Measurements from ENCODE around the gene GSTA3.
"Not testable (repeated sequence)": the region's sequence is repeated elsewhere in the genome, so short reads cannot be mapped to it uniquely, and the experiment has no call there.

GSTA3 gene

GRCh38 chr6:52909531-52909930 is at the start of gene GSTA3:
Gene GSTA3 (minus strand): TSS chr6:52909698. CDS start chr6:52905834, 3,864 bp downstream.
- no peak for DNase-seq

DNA sequence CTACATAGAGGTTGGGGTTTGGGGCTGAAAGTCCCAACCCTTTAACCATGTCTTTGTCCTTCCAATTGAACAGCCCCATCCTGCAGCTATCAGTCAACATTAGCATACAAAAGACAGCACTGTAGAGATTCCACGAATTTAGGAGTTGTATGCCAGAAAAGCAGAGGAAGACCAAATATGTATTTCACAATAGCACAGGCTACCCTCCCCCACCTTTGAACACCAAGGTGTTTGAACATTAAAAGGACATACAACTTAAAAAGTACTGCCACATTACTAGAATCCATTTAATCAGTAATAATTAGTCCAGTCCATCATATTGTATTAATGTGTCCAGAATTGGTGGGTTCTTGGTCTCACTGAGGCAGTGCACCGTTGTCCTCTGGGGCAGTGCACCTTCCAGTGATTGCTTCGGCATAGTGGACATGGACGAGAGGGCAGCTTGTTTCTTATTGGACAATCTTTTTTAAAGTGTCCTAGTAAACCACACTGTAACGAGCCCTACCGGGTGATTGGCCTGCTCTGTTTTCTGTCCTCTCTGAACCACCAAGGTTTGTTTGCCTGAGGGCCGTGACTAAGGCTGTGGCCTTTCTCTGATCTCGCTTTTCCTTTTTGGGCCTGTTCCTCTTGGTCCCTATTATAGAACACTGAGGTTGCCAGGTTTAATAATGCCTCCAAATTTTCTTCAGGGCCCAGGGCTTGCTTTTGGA is 49.2 kb upstream of the GSTA3 start:
- no peak for DNase-seq

- no peak for DNase-seq
These were observed 46.4 kb upstream of the GSTA3 start for GRCh38 chr6:52955871-52956270.

DNA sequence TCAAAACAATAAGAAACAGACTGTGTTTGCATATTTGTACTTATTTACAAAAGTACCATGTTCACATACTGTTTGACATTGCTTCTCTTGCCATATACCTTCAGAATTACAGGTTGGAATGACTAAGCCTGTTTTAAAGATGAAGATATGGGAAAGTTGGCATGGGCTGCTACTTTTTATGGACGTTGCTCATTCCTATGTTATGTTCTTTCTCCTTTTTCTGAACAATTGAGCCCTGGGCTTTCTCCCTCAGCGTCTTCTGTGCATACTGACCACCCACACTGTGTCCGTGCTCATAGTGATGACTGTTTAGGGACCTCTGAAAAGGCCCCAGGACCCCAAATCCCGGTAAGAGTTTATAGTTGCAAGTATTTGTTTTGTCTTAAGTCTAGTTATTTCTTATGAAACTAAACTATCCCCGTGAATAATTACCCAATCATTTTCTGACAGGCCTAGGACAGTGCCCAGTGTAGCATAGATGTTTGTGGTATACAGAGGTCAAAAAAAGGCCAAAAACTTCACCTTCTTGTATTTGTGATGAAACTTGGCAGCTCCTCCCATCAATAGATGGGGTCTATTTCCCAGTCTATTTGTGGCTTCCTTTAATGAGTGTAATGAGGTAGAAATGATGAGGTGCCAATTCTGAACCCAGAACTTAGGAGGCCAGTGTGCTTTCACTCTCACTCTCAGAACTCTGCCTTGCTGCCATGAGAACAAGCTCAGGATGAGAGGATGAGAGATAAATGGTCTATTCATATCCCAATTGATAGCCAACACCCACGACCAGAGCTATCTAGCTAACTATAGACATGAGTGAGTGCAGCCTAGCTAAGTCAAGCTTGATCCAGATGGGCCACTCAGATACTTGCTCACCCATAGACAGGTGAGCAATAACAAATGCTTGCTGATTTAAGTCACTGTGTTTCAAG is 44.7 kb upstream of the GSTA3 start:
- no peak for DNase-seq

- DNase-seq, result no peak
These were observed 36.8 kb upstream of the GSTA3 start for GRCh38 chr6:52946306-52946705.

- not testable (repeated sequence) for DNase-seq
These were observed 33.3 kb upstream of the GSTA3 start for GRCh38 chr6:52942821-52943220.

- no peak for DNase-seq
These were observed 32.7 kb upstream of the GSTA3 start for GRCh38 chr6:52942221-52942620.

GRCh38 chr6:52937908-52938307 is 28.4 kb upstream of the GSTA3 start:
- DNase-seq, result no peak

DNA sequence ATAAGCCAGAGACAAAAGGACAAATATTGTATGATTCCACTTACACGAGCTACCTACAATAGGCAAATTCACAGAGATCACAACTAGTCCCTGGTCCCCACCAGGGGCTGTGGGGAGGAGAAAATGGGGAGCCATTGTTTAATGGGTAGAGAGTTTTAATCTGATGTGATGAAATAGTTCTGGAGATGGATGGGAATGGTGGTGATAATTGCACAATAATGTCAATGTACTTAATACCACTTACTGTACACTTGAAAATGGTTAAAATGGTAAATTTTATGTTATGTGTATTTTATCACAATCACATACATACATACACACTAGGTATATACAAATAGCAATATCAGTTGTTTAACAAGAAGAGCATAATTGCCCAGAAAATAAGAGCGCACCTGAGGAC is 24.3 kb upstream of the GSTA3 start:
- no peak for DNase-seq

- DNase-seq, result no peak
These were observed 21.9 kb upstream of the GSTA3 start for GRCh38 chr6:52931351-52931750.

GRCh38 chr6:52929321-52930164 is 20.0 kb upstream of the GSTA3 start:
- DNase-seq, result no peak

DNA sequence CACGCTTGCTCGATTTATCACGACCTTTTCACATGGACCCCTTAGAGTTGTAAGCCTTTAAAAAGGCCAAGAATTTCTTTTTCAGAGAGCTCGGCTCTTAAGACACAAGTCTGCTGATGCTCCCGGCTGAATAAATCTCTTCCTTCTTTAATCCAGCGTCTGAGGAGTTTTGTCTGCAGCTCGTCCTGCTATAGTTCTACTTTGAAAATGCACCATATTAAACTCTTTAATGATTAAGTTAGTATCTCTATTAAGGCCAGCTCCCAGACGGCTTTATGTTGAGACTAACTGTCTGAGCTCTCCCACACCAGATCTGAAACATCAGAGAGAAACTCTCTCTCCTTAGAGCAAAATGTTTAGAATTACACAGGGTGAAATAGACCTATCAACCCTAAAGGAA is 18.0 kb upstream of the GSTA3 start:
- DNase-seq, result no peak

- DNase-seq, result no peak
These were observed 16.7 kb upstream of the GSTA3 start for GRCh38 chr6:52925919-52926792.

- no peak for DNase-seq
These were observed 15.5 kb upstream of the GSTA3 start for GRCh38 chr6:52925042-52925441.

GRCh38 chr6:52923689-52924088 is 14.2 kb upstream of the GSTA3 start:
- DNase-seq, result not testable (repeated sequence)

DNA sequence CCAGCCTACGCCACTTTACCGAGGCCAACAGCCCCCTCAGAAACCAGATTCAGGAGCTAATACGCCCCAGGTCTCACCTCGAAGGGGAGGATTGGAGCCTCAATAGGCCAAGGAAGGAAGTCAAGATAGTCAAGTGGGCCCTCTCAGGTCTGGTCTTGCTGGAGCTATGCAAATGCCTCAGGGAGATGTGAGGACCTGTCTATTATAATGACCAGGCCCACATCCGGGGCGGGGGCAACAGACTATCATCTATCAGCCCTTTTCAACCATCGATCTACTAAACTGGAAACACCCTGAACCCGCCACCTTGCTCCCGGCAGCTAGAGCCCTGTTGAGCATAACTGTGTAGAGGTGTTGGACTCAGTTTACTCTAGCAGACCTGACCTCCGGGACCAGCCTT is 12.7 kb upstream of the GSTA3 start:
- DNase-seq, result no peak

- no peak for DNase-seq
These were observed 12.2 kb upstream of the GSTA3 start for GRCh38 chr6:52921743-52922142.

DNA sequence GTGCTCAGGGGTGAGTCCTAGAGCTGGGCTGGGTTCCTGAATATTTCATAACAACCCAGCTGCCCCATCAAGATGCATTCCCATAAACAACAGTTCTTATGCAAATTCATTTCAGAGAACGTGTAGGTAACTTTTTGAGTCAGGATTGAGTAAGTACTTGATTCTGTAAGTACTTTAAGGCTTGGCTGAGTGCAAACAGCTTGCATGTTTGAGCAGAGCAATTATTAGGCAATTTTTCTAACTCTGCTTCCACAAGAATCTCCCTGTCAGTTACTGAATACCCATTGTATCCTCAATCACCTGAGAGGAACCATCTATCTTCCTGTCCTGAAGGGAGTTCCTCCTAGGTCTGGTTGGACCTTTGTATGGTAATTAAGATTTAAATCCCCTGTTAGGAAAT is 10.0 kb upstream of the GSTA3 start:
- DNase-seq, result not testable (repeated sequence)

DNA sequence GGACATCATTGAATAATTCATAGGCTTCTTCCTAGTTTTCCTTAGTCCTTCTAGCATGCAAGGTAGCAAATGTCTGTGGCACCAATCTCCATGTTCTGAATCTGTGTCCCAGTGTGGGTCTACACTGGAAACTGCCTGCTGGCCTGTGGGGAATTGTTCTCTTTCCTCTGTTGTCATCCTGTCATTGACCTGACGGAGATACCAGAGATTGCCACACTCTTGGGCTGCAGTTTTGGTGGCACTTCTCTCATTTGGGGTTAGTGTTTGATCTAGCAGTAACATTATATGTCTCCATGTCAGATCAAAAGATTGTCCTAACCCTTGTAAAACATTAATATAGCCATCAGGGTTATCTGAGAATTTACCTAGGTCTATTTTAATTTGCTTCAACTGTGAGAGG is 9.3 kb upstream of the GSTA3 start:
- not testable (repeated sequence) for DNase-seq

DNA sequence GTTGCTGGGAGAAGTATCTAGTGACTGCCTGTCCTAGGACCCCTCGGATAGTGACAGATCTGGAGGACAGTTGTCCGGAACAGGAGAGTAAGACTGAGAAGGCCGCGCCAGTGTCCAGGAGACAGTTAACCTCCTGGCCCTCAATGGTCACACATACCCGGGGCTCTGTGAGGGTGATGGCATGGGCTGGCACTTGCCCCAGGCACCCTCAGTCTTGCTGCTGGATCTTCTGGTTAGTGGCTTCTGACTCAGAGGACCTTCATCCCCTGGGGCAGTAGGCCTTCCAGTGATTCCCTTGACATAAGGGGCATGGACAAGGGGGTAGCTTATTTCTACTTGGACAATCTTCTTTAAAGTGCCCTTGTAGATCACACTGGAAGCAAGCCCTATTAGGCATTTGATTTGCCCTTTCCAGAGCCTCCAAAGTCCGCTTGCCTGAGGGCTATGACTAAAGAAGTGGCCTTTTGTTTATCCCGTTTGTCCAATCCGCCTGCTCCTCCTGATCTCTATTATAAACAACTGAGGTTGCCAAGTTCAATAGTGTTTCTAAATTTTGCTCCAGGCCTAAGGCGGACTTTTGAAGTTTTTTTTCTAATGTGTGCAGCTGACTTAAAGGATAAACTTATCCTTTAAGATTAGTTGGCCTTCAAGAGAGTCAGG is 8.7 kb upstream of the GSTA3 start:
- not testable (repeated sequence) for DNase-seq

GRCh38 chr6:52914516-52914915 is 5.0 kb upstream of the GSTA3 start:
- no peak for DNase-seq

DNA sequence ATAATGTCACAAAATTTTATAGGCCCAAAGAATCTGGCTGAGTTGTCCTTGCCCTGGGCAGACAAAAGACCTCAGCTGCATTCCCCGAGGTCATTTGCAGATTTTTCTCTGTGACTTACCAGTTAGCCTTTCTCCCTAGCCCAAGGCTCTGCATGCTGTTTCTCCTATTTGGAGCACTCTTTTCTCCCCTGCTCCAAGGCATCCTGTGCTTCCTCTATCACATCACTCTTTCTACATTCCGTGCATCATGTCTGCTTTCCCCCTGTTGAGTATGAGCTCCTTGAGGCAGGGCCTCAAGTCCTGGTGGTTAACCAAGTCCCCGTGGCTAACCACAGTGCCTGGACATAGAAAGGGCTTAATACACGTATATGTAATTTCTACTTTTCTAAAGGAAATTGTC is 593 bp upstream of the GSTA3 start:
- DNase-seq, result no peak

All from NCI-H1417 treated with DMSO at 0.1 percent for 48 hours (cell line).